ENCODE measurements around the gene TMEM258. TPM values are rescaled to one million over a fixed set of nuclear protein-coding genes. Genes with fewer than 3 reads are reported as not detected.

The TMEM258 gene
- total and polyA plus RNA-seq, 9 of the 15 experiments (the other 6 are each of a cell fraction or from before 2014, with no cell fraction given) = 97.2 to 856 (median 231) TPM

- peak; percentile 64 for TF ChIP-seq EGR1 (conservative IDR thresholded peaks at IDR 0.05)
- TF ChIP-seq MLLT1 (IDR thresholded peaks at IDR 0.05) = no peak
- no peak for TF ChIP-seq HMG20B (CRISPR knock-in tag; IDR thresholded peaks at IDR 0.05)
- TF ChIP-seq NONO (IDR thresholded peaks at IDR 0.05; ENCODE audit: low read depth in 2 of 2, low read length in 1 of 2) = no peak
- TF ChIP-seq ZFP30 (CRISPR knock-in tag; IDR thresholded peaks at IDR 0.05; ENCODE audit: borderline replicate concordance) = no peak
- peak; percentile 97 for TF ChIP-seq TCF3 (CRISPR knock-in tag; IDR thresholded peaks at IDR 0.05)
- no peak for TF ChIP-seq E2F3 (CRISPR knock-in tag; IDR thresholded peaks at IDR 0.05)
- TF ChIP-seq ZNF140 (CRISPR knock-in tag; IDR thresholded peaks at IDR 0.05) = no peak
- TF ChIP-seq BRD9 (IDR thresholded peaks at IDR 0.05; ENCODE audit: low read depth, partially characterized antibody) = peak; percentile 50
- TF ChIP-seq ZNF76 (CRISPR knock-in tag; IDR thresholded peaks at IDR 0.05; ENCODE audit: borderline replicate concordance) = no peak
- TF ChIP-seq GTF3C2 (IDR thresholded peaks at IDR 0.05; ENCODE audit: borderline replicate concordance, extremely low read depth, insufficient read length) = no peak
- TF ChIP-seq MTA2 (IDR thresholded peaks at IDR 0.05; ENCODE audit: low read depth) = peak; percentile 90
- peak; percentile 79 for TF ChIP-seq MTA3 (IDR thresholded peaks at IDR 0.05; ENCODE audit: borderline replicate concordance)
- TF ChIP-seq ZNF324 (CRISPR knock-in tag; IDR thresholded peaks at IDR 0.05) = no peak
- no peak for TF ChIP-seq POLR3A (IDR thresholded peaks at IDR 0.05; ENCODE audit: borderline replicate concordance, extremely low read depth, insufficient read depth, insufficient read length)
- no peak for TF ChIP-seq TEAD2 (tag; IDR thresholded peaks at IDR 0.05)
- no peak for TF ChIP-seq E2F6 (IDR thresholded peaks at IDR 0.05; ENCODE audit: borderline replicate concordance in 1 of 2, extremely low read depth in 1 of 2, insufficient read depth in 1 of 2, insufficient read length in 1 of 2, low read depth in 1 of 2, low read length in 1 of 2, poor library complexity in 1 of 2, severe bottlenecking in 1 of 2)
- no peak for TF ChIP-seq ZBTB5 (IDR thresholded peaks at IDR 0.05)
- peak; percentile 89 to 90; a peak in 3 of 4 replicates for TF ChIP-seq FOXA3 (CRISPR knock-in tag; conservative IDR thresholded peaks at IDR 0.05 in 1 of 2, IDR thresholded peaks at IDR 0.05 in 1 of 2)
These were observed 8.2 kb upstream of the TMEM258 start (continued) for GRCh38 chr11:61800331-61801281.

Measured in K562 (cell line).